Fibroblast of lung (primary cell): ENCODE results near the gene POU3F1. TPM values are rescaled to one million over a fixed set of nuclear protein-coding genes. Genes with fewer than 3 reads are reported as not detected.
A peak's percentile ranks its signal among the peaks of the same experiment; 100 is the strongest.

ENCODE experiments used
- DNase-seq, 2 donors: peaks; one replicate each; pipeline versions ENCODE4 v3.0.0 to v3.0.0-alpha.2; 2010; ENCODE audit warnings: low read depth in 2 of 2
- H2AFZ ChIP-seq: 2 replicates; pipeline ENCODE4 v1.5.1; 2012; ENCODE audit warnings: low read length, control low read depth, inconsistent platforms
- H3K27ac ChIP-seq: 2 replicates; pipeline ENCODE4 v1.5.1; 2011; ENCODE audit warnings: low read length, control low read depth; ENCODE audit not compliant: insufficient read depth
- H3K27me3 ChIP-seq: 2 replicates; pipeline ENCODE4 v1.5.1; 2011; ENCODE audit warnings: mild to moderate bottlenecking, low read length; ENCODE audit not compliant: control insufficient read depth, insufficient read depth
- H3K36me3 ChIP-seq: 2 replicates; pipeline ENCODE4 v1.5.1; 2011; ENCODE audit warnings: low read length; ENCODE audit not compliant: control insufficient read depth, insufficient read depth
- H3K4me1 ChIP-seq: 2 replicates; pipeline ENCODE4 v1.5.1; 2011; ENCODE audit warnings: low read length; ENCODE audit not compliant: control insufficient read depth, insufficient read depth; ENCODE audit errors: extremely low read depth
- H3K4me2 ChIP-seq: 2 replicates; pipeline ENCODE4 v1.5.1; 2011; ENCODE audit warnings: low read length, control low read depth; ENCODE audit not compliant: insufficient read depth; ENCODE audit errors: extremely low read depth
- H3K4me3 ChIP-seq, 4 experiments: fragments of 200-600 bp in 1 of 4; sonication (generic) in 1 of 4; replicated peaks in 1 of 4; 2 replicates each; pipeline ENCODE4 v1.5.1; 2011 to 2016; ENCODE audit warnings: low read length in 4 of 4, low read depth in 3 of 4, mild to moderate bottlenecking in 3 of 4, control low read depth in 2 of 4, inconsistent platforms in 1 of 4, mixed read lengths in 1 of 4; ENCODE audit not compliant: insufficient read depth in 1 of 4; ENCODE audit errors: control extremely low read depth in 1 of 4
- H3K79me2 ChIP-seq: 2 replicates; pipeline ENCODE4 v1.5.1; 2012; ENCODE audit warnings: mild to moderate bottlenecking, low read length, inconsistent platforms; ENCODE audit not compliant: control insufficient read depth, insufficient read depth
- H3K9ac ChIP-seq: 2 replicates; pipeline ENCODE4 v1.5.1; 2011; ENCODE audit warnings: mild to moderate bottlenecking, low read length, control low read depth; ENCODE audit not compliant: insufficient read depth
- H3K9me3 ChIP-seq: 2 replicates; pipeline ENCODE4 v1.5.1; 2012; ENCODE audit warnings: low read depth, low read length; ENCODE audit not compliant: control insufficient read depth, insufficient read depth
- H4K20me1 ChIP-seq: 2 replicates; pipeline ENCODE4 v1.5.1; 2011; ENCODE audit warnings: low read length; ENCODE audit not compliant: control insufficient read depth, insufficient read depth; ENCODE audit errors: extremely low read depth
- CTCF ChIP-seq, 2 donors: IDR thresholded peaks in 1 of 2; conservative IDR thresholded peaks in 1 of 2; 1 replicate in 1 of 2; 2 replicates in 1 of 2; pipeline ENCODE4 v1.5.1; 2011 to 2012; ENCODE audit warnings: low read length in 2 of 2, control low read depth in 1 of 2, inconsistent platforms in 1 of 2, low read depth in 1 of 2, mild to moderate bottlenecking in 1 of 2
- EZH2 ChIP-seq: IDR thresholded peaks from 2 replicates; pipeline ENCODE4 v1.5.1; 2012; ENCODE audit warnings: low read length, control low read depth, mild to moderate bottlenecking; ENCODE audit errors: missing control alignments
- polyA plus RNA-seq, 2 donors: library from polyadenylated mRNA; depleted of rRNA in 1 of 2; stranded (reverse) in 1 of 2; unstranded in 1 of 2; fragments of >200 nt; gene quantifications; 2 replicates each; pipeline ENCODE4 v1.2.1, GENCODE V29; 2011 to 2012; ENCODE audit warnings: missing spikeins in 1 of 2
- total RNA-seq: library from RNA; depleted of rRNA; stranded (reverse); fragments of >200 nt; gene quantifications from 2 replicates; pipeline ENCODE4 v1.2.1, GENCODE V29; 2014

The POU3F1 gene
- total and polyA plus RNA-seq, 2 donors (not counting 1 experiment from before 2014, with no cell fraction given), result under 0.01 TPM; not detected in 1

GRCh38 chr1:38044221-38045215, 2.1 kb downstream of the POU3F1 start:
- peak overlapping the region; percentile 75 for H3K4me2 ChIP-seq
- H3K27ac ChIP-seq, result no peak overlapping the region
- no peaks in the 10 kb centered on the region for H3K9me3 ChIP-seq
- H3K4me3 ChIP-seq, result peak overlapping the region in 3 of 4 experiments; percentile 37 to 51 (median 38)
- peak; percentile 82 for TF ChIP-seq EZH2
- TF ChIP-seq CTCF (conservative IDR thresholded peaks at IDR 0.05 in 1 of 2, IDR thresholded peaks at IDR 0.05 in 1 of 2; ENCODE audit: low read depth in 1 of 2, low read length in 2 of 2), result no peak
- H3K79me2 ChIP-seq, result no peaks in the 10 kb centered on the region
- H4K20me1 ChIP-seq, result no peaks in the 10 kb centered on the region
- no peak overlapping the region for H2AFZ ChIP-seq
- H3K4me1 ChIP-seq, result peaks cover 3% of the 10 kb centered on the region
- no peaks in the 10 kb centered on the region for H3K36me3 ChIP-seq
- H3K27me3 ChIP-seq, result peaks cover 61% of the 10 kb centered on the region
- DNase-seq, result peak in 1 of 2 donors; percentile 22
- H3K9ac ChIP-seq, result no peak overlapping the region

GRCh38 chr1:38043036-38043747, 3.4 kb downstream of the POU3F1 start:
- peaks cover 3% of the 10 kb centered on the region for H3K4me1 ChIP-seq
- DNase-seq, result no peak
- H3K4me2 ChIP-seq, result no peak overlapping the region
- no peak overlapping the region for H3K9ac ChIP-seq
- no peaks in the 10 kb centered on the region for H4K20me1 ChIP-seq
- no peak overlapping the region for H3K27ac ChIP-seq
- H3K79me2 ChIP-seq, result no peaks in the 10 kb centered on the region
- peaks cover 49% of the 10 kb centered on the region for H3K27me3 ChIP-seq
- no peak overlapping the region for H2AFZ ChIP-seq
- no peaks in the 10 kb centered on the region for H3K9me3 ChIP-seq
- H3K36me3 ChIP-seq, result no peaks in the 10 kb centered on the region
- no peak overlapping the region for H3K4me3 ChIP-seq
- TF ChIP-seq EZH2 (no peak), CTCF (conservative IDR thresholded peaks at IDR 0.05 in 1 of 2, IDR thresholded peaks at IDR 0.05 in 1 of 2; ENCODE audit: low read depth in 1 of 2, low read length in 2 of 2) (no peak)
